Cortex of kidney (tissue), 1 donor: ENCODE measurements around the gene HERC3.

Source experiments
- DNase-seq: peaks from one replicate; lab custom pipeline; 2025; lab: John Stamatoyannopoulos, UW

Gene HERC3

DNA sequence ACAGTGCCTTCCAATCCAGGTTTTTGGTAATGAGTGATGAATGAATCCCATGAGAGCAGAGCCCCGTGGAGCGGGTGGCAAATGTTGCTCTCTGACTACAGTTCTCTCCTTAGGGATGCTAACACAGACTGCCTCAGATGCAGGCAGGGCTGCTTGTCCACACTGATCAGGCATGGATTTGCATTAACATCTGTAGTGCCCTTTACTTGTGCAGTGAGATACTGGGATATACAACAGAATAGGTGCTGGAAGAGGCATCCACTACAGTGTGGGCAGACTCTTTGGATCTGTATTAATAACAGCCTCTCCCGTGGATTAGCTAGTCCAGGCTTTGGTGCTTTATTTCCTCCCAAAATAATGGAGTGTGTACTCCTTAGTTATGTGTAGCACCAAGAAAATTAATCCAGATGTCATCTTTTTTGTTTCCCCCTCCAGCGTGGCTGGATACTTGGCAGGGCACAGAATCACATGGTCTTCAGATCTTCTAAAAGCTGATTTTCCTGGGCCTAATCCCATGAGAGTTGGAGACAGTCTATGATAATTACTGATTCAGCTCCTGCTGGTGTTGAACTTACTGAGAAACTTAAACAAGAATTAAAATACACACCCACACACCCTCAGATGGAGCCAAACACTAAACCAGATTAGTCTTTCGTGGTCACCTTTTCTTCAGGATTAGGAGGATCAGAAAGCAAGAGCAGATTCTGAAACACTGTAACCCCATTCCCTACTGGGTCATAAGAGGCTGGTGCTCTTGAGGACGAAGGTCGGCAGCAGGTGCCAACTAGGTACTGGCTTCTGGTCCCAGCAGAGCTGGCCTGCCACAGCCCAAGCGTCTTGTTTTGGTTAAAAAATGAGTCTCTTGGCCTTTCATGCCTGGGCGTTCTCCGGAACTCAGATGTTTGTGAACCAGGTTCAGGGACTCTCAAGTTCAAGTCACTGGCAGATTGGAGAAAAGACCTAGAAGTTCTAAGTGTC lies 128.5 kb downstream of the HERC3 start:
- no peak for DNase-seq

DNA sequence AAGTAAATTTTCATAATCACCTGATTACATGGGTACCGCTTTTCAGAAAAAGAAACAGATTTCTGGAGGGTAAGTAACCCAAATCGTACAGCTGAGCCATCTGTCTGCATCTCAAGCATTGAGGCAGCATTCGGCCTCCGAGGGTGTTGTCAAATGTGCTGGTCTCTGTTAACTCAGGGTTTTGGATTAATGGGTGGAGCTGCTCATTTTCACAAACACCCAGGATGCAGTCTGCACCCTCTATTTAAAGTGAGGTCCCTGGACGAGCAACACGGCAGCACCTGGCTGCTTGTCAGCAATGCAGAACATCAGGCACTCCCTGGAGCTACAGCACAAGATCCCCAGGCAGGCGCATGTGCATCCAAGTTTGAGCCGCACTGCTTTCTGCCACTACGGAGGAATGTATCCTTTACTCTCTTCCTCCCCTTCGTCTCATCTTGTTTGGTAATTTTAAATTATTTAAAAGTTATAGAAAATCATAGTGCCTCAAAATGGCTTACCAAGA lies 130.0 kb downstream of the HERC3 start:
- no peak for DNase-seq

DNA sequence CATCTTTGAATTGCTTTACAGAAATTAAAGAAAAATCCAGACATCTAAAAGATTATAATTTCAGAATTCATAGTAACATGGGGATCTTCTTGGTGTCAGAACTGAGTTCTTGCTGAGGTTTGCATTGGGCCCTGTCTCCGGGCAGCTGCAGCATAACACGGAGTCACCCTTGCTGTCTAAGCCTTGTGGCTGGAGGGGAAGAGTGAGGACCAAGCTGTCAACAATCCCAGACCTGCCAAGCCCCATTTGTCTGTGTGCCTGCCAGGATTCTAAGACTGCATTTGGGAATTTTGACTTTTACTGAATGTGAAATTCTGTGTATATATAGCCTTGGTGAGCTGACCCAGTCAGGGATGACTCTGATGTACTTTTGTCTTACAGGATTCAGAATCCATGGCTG lies 130.5 kb downstream of the HERC3 start:
- no peak for DNase-seq

DNA sequence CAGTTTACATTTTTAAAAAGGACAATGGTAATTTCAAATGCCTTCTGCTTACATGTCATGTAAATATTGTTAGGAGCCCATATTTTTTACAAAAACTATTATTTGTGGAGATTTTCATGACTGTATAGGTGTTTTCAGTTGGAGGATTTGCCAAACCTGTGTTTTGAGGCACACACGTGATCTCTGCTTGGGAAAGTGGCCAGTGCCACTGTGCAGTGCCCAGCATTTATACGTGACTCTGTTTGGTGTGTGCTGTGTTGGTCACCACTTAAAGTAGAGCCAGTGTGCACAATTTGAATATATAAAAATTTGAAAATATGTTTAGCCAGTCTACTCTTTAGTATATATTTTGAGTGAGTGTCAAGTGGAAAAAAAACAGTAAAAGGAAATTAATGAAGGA lies 132.1 kb downstream of the HERC3 start:
- no peak for DNase-seq

DNA sequence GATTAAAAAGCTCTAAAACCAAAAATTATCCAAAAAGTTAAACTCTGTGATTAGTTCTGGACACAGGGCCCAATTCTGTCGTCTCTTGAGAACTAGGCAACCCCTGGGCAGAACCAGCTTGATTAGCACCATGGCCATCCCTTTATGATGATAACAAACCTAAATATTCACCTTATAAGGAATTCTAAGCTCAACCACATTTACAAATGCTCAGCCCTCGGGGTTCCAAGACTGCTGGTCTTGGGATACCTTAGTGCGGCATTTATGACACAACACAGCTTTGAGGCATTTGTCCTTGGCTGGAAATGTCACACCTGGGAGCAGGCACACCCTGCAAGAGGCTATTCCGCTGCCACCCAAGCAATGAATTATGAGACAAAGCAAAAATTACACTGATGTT lies 132.9 kb downstream of the HERC3 start:
- no peak for DNase-seq

DNA sequence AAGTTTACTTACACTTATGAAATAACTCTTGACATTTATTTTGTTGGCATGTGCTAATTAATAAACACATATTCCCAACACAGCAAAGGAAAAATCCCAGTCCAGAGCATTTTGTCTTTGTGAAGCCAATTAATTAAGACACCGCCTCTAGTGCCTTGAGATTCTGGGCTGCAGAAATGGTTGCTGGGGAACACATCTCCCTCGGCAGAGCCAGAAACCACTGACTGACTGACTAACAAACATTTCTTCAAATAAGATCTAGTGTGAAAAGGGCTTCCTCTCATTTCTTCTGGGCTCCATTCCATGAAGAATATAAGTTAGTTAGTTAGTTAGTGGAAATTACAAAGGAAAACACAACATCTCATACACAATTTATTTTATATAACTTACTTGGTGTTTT lies 133.7 kb downstream of the HERC3 start:
- DNase-seq: no peak

DNA sequence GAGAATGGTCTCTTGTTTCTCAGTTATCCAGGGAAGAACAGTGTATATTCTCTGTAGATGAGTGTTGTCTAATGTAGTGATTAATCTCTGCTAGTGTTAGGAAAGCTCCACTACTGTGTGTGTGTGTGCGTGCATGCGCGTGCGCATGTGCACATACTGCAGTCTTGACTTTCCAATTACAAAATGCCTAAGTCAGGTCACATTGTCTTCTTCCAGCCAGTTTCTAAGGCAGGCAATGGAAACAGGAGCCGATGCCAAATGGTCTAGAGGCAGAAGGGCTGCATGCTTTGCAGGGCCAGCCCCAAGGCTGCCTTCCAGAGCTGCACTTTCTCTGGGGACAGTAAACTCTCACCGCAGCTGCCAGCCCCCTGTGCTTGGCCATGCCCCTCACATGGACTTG lies 135.9 kb downstream of the HERC3 start:
- DNase-seq: no peak

DNA sequence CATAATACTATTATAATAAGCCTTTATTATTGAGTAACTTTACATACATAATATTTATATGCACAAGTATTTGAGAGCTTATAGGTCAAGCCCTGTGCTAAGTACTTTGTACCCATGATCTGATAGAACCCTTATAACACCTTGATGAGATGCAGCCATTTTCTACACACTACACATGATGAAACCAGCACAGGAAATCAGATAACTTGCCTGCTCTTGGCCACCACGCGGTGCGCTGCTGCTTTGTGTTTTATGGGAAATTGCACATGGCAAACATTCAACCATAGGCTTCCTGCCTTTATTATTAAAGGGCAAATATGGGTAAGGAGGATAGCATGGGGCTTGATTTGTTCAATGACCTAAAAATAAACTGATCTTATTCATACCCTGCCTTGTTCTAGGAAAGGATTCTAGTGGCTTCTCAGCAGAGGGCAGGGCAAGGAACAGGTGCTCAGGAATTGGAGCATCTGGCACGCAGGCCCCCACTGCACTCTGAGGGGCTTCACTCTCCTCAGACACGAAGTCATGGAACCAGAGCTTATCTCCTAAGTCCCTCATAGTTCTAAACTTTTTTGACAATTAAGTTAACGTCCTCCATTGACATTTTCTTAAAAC lies 137.0 kb downstream of the HERC3 start:
- DNase-seq: no peak

DNA sequence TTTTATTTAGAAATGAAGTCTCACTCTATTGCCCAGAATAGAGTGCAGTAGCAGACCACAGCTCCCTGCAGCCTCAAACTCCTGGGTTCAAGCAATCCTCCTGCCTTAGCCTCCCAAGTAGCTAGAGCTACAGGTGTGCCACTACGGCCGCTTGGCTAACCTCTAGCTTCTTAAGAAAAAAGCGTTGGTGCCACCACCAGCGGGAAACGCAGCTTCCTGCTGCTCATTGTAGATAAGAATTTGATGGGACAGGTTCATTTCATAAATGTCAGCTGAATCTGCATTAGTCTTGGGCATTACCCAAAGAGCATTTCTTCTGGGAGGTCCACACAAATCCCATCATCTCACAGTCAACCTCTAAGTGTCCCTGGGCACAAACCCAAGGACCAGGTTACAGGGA lies 138.5 kb downstream of the HERC3 start:
- no peak for DNase-seq

DNA sequence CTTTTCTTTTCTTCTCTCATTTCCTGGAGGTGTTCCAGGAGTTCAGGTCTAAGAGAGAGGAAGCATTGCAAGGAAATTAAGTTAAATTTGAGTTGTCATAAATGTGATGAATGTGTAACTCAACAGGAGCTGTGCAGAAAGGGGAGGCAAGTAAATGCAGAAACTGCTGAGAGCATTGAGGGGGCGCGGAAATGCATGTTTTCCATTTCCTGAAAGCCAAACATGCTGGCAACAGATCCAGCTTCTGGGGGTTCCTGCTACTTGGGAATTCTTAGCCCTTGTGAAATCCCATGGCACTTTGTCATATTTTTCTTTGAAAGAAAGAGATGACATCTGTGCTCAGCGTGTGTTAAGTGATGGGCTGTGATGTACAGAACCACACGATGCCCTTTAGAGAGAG lies 139.1 kb downstream of the HERC3 start:
- DNase-seq: no peak

DNA sequence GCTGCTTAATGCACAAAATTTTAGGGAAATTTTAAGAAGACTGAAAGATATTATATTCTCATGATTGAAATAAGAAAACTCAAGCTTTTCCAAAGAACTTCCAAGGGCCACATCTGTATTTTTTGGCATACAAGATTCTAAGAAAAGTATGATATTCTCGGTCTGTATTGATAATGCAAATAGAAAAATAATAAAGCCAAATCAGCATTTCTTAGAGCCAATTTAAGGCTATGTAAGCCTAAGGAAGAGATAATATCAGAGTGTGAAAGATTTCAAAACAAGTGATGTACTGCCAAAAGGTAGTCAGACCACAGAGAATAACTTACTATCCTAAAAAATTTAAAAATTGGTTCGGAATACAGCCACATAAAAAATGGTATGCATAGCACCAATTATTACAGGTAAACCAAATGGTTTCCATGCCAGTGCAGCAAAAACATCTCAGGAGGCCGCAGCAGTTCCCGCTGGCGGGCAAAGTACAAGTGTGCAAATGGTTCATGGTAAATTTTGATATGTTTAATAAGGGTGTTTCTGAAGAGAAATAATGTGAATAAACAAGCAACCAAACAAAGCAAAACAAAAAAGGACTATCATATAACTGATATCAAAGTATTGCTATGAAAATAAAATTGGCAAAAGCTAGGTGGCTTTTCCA lies 140.6 kb downstream of the HERC3 start:
- DNase-seq: no peak

DNA sequence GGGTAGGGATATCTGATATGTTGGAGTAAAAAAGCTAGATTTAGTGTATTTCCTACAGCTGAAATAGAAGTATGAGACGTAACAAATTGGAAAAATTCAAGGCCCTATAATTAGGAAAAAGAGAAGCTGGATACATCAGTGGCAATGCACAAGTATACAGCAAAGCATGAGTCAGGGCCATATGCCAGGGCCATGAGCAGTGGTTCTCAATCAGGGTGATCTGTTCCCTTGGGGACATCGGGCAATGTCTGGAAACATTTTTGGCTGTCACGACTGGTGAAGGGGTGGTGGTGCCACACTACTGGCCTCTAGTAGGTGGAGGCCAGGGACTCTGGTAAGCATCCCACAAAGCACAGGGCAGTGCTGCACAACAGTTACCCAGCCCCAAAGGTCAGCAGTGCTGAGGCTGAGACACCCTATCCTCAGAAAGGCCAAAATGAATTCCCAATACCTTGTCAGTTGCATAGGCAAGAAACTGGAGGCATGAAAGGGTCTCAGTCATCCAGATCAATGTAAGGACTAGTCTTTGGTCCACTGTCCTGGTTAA lies 142.2 kb downstream of the HERC3 start:
- no peak for DNase-seq

DNA sequence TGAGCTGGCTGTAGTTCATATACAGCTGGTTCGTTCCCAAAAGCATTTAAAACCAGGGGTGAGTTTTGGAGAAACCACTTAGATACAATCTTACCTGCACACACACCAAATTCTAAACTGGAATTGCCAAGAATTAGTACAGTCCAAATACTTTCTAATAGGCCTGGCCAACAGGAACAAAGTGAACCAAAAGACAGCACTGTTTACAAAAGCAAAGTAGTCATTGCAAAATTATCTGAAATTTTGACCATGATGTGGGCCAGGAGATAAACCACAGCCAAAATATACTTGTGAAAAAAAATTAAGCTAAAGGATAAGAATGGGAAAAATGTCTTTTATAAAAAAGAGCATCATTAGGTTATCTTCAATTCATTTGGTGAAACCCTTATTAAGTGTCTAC lies 143.3 kb downstream of the HERC3 start:
- DNase-seq: no peak

DNA sequence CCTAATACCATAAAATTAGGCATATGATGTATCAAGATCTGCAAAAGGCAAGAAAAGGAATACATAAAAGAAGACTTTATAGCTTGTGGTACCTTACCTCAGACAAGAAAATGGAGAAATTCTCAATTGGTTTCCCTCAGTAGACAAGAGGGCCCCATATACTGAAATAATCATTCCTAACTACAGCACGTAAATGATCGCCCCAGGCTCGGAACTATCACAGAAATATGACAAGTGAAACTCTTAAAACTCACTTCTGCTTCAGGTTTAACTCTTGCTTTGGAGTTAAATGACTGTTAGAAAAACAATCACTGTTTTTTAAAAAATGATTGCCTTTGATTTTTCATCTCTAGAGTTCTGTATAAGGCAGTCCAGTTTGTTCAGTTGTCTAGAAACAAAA lies 144.0 kb downstream of the HERC3 start:
- no peak for DNase-seq

DNA sequence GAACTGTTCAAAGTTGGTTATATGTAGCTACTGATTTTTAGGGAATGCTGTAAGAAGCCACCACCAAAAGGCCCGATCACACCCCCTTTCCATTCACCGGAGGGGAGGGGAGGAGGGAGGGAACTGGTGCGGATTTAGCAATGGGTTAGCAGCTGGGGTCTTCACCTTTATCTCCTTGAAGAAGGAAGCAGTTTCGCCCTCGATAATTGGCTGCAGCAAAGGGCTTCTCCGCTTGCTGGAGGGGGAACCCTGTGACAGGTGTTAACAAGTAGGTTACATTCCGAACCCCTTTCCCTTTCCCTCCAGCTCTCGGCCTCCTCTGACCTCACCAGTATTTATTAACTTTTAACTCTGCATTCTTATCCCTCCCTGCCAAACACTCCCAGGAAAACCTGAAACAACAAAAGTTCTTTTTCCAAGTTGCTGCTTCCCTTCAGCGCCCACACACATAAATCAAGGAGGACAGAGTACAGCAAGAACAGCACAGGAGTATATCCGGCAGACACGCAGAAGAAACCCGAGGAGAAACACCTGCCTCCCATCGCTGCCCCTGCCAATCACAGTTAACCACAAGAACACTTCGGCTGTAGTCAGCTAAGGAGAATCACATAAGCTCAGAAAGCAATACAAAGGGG lies 145.1 kb downstream of the HERC3 start:
- DNase-seq: no peak

DNA sequence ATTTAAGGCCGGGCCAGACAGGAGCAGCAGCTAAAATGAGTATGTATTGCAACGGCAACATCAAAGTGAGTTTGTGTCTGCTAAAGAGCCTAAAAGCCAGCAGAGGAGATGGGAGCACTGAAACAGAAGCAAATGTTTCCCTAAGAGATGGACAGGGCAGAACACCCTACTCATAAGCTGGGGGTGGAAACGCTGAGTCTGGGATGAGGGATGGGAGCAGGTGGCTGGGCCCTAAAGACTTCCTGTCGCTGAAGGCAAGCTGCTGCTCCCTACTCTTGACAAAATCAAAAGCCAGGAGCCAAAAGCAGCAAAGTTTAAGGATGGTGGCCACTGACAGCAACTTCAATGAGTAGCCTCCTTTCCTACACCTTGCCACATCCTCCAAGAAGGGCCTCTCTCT lies 145.9 kb downstream of the HERC3 start:
- no peak for DNase-seq

DNA sequence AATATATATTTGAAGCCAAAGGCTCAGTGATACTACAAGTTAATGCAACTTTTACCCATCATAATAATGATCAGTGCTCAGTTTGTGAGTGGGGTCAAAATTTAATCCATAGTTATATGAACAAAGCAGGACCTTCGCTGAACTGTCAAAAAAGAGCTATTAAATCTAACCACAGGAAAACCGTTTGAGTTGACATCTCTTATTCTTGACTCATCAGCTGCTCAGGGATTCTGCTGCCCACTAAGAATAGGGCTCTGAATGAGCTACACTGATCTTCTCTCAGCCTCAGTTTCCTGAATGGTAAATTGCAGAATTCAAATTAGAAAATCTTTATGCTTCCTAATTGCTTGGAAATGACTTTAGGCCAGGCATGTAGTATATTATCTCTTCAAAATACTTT lies 150.3 kb downstream of the HERC3 start:
- no peak for DNase-seq

DNA sequence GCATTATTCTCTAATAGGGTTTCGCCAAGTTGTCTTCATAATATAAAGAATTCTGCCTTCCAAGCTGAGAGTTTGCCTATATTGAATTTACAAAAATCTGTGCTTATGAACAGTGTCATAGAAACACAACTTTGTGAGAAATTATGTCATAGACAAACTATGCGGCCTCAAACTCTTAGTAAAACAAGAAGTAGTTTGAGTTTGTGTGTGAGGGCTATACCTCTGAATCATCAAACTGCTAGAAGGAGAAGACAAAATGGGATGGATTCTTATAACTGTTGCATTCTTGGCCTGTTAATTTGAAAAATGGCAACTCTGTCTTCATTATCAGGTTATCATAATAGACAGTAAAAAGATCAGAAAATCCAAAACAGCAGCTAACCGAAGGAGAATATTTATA lies 151.4 kb downstream of the HERC3 start:
- DNase-seq: no peak

DNA sequence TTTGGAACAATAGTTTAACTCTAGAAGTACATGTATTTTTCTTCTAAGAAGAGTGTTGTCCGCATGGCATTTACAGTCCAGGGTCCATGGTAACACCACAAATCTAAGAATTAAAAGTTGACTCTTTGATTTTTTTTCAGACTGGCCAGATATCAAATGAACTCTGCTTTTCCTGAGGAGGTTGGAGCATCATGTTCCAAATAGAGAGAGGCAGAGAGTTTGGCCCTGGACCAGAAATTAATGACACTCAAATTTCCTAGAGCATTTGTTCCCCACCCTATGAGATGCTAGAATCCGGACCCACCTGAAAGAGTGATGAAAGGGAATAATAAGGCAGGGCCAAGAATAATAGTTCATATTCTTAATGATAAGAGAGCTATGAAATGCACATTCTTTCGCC lies 152.3 kb downstream of the HERC3 start:
- no peak for DNase-seq

DNA sequence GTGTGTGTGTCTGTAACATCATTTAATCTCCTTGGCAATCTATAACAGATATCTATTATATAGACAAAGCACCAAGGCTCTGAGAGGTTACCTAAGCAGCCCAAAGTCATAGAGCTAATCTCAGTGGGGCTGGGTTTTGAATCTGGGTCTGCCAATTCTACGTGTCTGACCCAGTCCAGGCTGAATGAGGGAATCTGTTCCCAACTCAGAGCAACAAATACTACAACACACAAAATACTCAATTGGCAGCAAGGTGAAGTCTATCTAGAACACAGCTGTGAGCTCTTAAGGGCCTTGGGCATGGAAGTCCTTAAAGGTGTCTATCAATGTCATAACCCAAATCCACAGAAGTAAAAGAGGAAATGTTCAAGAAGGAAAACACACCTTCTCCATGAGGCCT lies 152.9 kb downstream of the HERC3 start:
- no peak for DNase-seq

DNA sequence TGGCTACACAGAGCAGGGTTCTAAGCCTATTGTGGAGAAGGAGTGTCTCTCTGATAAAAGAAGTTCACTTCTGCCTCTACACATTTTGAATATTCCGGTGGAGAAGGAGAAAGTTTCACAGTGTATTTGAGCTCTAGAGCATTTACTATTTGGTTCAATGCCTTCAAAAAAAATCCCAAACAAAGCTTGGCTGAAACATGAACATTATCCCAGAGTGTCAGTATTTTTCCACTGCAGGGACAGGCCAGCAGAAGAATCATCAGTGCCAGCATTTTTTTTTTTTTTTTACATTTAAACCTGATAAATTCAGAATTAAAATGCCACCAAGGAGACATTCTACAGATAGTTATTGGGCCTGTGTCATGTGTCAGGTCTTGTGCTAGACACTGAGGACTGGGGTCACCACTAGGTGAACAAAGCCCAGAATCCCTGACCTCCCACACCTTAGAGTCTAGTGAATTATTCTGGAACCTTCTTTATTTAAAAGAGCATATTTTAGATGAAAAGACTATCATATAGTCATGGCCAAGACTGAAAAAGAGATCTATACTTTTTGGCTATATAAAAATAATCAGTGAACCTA lies 153.4 kb downstream of the HERC3 start:
- DNase-seq: no peak

DNA sequence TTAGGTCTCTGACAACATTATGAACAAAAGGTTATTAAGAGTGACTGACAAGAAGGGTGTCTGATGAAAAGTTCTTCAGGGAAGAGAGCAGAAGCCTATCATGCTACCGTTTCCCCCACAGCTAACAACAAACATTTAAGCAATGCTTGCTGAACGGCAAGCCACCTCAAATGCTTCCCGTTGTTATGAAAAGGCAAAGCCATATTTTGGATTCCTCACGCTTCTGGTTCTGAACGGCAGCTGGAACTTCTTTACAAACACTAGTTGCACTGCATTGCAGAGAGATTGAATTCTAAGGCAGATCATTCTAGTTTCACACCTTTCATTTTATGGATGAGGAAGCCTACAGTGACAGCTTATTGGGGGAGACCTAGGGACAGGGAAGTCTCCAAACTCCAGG lies 153.9 kb downstream of the HERC3 start:
- no peak for DNase-seq
